ENCODE measurements around the gene FAM180A.
"Not testable (repeated sequence)": the region's sequence is repeated elsewhere in the genome, so short reads cannot be mapped to it uniquely, and the experiment has no call there.

The FAM180A gene

DNA sequence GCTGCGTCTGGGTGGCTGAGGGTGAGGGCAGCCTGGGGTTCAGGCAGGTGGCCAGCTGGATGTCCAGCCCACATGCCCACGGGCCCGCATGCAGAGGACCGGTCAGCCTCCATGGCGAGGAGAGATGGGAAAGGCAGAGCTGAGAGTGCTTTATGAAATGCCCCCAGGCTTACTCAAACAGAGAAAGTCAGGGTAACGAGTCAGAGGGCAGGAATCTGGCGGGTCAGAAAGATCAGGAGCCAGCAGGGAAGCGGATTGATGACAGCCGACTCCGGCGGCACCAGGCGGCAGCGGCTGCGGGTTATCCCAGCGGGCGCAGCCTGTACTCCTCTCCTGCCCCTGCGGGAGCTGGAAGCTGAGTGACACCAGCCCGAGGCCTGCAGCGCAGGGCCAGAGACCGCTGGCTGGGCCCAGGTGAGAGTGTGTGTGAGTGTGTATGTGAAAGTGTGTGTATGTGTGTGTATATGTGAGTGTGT lies 34.0 kb downstream of the FAM180A start:
- DNase-seq (ENCODE audit: low read depth, low spot score): peak; percentile 58

DNA sequence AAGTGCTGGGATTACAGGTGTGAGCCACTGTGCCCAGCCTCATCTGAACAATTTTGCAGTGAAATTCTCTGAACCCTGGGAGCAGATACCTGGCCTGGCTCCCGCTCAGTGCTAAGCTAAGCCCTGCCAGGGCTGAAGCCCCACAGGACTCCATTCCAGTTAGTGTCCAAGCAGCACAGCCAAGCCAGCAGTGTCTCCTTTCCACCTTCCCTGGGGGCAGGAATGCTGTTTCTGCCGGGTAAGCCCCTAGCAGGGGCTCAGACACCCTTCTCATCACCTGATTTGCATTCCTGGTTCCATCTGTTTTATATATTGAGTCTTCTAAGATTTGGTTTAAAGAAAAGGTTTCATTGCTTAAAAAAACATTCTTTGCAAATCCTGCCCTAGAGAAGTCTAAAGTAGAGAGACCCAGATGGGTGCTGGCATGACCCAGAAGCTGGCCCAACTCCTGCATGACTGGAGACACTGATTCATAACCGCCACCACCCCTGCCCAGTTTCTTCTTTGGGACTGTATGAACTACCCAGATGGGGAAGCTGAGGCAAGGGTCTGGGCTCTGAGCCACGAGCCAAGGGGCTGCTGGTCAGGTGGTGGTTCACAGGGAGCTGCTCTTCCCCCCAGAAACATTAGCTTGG lies 34.7 kb downstream of the FAM180A start:
- no peak for DNase-seq (ENCODE audit: low read depth, low spot score)

DNA sequence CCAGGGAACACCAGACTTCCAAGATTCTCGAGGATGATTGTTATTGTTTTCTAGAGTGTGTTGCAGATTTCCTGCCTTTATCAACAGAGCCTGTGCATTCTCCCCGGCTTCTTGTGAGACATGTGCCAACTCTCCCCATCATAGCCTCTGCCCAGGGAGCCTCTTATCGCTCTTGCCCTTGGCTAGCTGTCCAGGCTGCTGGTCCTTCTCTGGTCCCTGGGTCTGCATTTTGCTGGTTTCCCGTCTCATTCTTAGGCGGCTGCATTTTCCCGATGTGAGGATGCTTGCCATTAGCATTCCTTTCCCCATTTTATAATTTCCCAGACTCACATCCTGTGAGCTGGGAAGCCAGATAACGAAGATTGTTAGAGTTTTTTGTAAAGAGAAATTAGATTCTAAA lies 35.8 kb downstream of the FAM180A start:
- no peak for DNase-seq (ENCODE audit: low read depth, low spot score)

DNA sequence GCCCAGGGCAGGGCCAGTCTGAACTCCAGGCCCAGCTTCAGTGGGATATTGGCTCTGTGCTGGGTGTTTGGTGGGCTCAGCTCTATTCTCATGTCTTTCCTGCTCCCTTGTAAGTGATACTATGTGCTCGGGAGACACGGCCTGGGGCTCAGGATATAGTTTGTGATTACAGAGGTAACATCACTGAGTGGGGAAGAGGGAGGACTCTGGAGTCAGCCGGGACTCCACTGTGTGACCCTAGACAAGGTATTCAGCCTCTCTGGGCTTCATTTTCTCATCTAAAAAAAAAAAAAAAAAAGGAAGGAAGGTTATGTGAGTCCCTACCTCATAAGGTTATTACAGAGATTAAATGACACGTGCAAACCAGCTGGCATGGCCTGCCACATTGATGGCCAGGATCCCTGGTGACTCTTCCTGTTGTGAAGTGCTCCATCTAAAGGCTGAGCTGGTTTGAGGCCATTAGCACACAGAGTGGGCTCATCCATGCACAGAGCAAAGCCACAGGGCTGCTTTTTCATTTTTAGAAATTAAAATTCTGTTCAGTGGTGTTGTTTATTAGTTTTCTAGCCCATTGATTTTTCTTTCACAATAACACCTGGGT lies 36.3 kb downstream of the FAM180A start:
- DNase-seq (ENCODE audit: low read depth, low spot score): no peak

DNA sequence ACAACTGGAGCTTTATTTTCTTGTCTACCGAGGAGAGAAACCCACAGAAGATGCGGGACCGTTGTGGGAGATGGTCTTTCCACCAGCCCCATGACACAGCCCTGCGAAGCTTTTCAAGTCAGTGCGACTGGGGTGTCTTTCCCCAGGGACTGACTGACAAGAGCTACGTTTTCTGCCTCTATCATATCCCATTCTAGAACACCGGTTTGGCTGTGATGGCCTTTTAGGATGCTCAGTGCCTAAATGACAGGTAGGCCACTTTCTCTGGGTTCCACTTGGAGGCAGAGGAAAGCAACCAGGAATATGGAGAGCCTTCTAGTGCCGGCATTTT lies 37.5 kb downstream of the FAM180A start:
- DNase-seq (ENCODE audit: low read depth, low spot score): no peak

DNA sequence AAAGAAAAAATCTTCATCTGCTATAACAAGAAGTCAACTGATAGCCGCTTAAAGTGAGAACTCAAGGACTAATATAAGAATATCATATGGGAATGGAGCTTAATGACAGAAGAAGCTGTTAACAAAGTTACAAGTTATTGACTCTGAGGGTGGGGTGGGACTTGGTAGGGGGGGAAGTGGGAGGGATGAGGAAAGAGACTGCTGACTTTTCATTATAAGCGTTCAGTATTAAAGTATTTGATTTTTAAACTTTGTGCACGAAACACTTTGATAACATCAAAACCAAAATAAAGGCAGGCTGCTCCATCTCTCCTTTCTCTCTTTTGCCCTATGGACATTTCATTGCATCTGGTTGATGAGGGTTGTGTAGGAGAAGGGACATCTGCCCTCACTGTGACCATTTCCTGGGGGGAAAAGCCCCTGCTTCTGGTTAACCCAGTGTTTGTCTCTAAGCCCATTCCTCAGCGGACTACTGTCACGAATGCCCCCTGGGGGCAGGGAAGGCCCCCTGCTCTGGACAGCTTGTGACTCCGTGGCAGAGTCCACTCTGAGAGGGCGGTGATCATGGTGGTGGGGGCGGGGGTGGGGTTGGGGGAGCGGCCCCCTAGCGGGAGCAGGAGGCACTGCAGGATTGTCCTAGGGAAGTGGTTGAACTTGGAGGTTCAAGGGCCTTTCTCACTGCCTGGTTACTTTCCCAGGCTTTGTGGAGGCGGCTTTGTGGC lies 38.0 kb downstream of the FAM180A start:
- no peak for DNase-seq (ENCODE audit: low read depth, low spot score)

DNA sequence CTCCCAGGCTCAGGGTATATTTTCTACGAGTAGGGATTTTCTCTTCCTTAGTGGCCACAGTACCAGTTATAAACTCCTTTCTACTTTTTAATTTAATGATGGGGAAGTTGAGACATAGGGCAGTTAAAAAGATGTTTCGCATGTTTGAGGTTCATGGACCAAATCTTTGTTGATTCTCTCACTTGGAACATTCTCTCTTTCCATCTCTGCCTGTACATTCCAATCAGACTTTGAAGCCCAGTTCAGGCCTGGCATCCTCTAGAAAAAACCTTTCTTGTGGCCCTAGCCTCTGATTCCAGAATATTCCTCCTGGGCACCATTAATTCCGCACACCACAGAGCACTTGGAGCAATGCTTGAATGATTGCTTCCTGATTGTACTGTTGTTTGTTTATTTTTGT lies 39.1 kb downstream of the FAM180A start:
- no peak for DNase-seq (ENCODE audit: low read depth, low spot score)

DNA sequence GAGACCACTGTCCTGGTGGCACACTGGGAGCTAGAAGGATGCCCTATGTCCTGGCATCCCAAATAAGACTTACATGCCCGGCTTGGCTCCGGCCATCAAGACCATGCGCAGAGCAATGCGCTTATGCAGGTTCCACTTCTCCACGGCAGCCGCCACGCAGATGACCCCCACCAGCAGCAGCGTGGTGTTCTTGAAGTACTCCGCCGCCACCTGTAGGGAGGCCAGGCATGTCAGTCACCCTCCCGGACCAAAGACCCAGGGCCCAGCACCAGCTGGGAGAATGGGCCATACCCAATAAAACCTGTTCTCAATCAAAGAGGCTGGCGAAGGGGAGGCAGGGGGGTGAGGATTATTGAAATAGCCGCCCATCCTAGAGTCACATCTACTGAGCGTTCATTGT lies 40.6 kb downstream of the FAM180A start:
- DNase-seq (ENCODE audit: low read depth, low spot score): no peak

DNA sequence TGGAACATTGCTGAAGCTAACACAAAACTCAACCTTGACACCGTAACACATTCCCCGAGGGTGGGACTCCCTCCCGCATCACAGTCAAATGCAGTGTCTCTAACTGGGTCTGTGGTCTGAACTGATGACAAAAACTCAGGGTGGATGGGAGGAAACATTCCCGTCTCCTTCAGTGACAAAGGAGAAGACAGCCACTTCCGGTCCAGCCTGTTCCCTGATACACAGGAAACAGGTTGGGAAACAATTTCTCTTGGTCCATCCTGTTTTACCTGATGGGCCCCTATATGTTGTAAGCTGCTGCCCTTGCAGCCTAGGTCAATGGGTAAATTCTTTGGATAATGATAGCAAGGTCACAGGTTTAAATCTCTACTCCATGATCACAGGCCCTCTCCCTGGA lies 41.0 kb downstream of the FAM180A start:
- no peak for DNase-seq (ENCODE audit: low read depth, low spot score)

DNA sequence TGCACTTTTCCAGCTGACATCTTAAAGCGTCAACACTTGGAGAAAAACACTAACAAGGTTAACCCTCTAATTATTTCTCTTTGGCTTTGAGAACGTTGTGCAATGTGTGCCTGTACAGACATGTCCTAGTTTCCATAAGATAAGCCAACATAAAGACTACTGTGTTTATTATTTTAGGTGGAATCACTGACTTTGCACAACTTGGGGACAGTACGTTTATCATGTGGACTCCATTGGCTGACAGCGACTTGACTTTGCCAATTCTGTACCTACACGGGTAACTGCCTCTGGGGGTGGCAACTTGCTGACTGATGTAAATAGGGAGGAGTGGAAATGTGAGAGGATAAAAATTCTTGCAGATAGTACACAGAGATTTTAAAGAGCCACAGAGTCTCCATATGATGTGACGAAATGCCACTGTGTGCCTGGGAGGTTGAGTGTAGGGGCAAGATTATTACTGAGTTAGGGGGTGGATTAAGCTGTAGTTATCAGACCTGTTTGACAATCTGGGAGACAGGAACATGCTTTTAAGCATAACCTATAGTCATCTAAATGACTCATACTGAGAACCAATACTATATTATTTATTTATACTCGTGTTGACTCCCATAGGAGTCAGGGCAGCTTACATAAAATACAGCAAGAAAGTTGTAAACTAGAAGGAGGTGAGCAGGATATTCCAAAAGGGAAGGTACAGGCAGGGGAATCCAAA lies 41.6 kb downstream of the FAM180A start:
- DNase-seq (ENCODE audit: low read depth, low spot score): no peak

DNA sequence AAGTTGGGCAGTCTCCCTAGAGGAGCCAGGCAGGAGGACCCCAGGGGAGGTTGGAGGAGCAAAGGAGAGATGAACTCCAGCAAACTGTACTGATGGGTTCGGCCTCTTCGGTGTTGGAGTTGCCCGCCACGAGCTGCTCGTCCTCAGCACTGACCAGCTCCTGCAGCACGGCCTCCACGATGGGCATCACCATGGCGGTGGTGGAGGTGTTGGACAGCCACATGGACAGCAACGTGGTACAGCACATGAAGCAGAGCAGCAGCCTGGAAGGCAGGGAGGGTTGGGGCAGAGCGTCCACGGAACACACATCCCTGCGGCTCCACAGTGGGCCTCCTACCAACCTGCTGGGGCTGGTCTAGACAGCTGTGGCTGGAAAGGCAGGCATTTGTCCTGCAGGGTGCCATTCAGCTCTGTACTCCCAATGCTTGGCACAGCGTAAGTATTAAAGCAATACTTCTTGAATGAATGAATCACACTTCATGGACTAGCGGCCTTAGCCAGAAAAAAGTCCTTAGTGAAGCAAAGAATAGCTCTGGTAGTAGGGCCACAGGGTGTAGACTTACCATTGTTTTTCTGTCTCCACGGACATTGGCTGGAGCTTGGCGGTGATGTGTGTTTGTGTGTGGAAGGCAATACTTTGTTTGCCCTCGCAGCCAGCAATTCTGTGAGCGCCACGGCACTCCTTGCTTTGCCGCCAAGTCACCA lies 42.4 kb downstream of the FAM180A start:
- no peak for DNase-seq (ENCODE audit: low read depth, low spot score)

DNA sequence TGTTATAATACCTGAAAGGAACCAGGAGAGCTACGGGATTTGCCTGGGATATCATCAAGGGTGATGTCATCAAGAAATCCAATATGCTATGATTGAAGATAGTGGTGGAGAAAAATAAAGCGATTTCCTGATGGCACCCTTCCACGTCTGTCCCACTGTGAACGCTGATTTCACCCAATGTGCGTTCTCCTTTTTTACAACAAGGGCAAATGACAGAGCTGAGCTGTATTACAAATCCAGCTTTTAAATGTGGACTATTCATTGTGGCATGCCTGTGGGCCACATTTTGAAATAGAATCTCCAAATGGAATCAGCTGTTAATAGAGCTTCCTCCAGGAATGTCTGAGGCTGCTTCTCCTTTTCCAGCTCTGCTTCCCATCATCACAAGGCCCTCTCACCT lies 43.9 kb downstream of the FAM180A start:
- no peak for DNase-seq (ENCODE audit: low read depth, low spot score)

DNA sequence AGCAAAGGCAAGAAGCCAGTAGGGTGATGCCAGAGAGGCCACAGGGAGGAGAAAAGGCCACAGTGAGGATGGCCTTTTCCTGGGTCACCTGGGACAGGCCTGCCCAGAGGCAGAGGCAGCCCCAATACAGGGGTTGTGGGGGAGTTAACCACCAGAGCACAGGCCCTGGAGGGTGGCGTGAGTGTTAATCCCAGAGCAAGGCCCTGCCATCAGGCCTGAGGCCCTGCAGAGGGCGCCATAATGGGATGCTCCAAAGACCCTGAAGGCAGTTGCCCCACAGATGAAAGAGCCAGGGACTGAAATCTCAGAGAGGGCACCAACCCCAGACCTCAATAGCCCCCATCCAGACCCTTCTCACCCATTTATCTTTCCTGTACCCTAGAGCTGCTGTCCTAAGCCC lies 44.5 kb downstream of the FAM180A start:
- no peak for DNase-seq (ENCODE audit: low read depth, low spot score)

DNA sequence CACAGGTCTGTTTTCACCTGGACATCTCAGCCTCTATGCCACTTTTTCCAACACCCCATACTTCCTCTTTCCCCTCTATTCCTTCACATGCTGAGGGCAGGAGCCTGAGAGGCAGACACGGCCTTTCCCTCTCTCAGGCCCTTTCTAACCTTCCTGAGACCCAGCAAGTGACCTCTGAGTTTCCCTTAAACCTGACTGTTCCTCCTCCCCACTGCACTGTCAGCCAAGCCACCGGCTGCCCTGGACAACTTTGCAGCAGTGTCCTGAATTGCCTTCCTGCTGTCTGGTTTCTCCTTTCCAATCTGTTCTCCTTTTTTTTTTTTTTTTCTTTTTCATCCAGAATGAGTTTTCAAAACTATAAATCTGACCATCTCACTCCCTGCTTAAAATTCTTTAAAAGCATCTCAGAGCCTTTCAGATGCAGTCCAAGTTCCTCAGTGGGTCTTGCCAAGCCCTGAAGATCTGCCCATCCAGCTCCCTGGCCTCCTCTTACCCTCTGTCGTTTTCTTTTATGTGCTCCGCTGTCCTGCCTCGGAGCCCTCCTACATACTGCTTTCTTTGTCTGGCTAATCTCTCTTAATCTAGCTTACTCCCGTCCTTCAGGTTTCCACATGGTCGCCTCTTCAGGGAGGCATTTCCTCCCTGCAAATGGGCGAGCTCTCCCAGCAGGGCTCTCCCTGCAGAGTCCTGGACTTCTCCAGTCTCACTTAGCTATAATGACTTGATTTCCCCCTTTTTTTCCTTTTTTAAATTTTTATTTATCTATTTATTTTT lies 51.1 kb downstream of the FAM180A start:
- DNase-seq (ENCODE audit: low read depth, low spot score): no peak

DNA sequence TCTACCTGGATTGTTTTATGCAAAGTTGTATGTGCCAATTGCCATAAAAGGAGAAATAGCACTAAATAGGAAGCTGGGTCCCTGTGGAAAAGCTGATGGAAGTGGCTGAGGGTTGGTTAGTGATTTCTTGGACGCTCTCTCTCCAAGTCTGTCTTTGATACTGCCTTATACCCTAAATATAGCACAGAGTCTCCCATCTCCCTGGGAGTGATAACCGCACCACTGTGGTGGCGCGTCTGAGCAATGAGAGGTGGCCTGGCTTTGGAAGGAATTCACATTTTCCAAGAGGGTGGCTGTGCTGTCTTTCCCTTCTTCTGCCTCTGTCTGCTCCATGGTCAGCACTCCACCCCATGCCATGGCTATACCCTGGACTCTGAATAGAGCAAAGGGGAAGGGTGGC lies 55.1 kb downstream of the FAM180A start:
- no peak for DNase-seq (ENCODE audit: low read depth, low spot score)

DNA sequence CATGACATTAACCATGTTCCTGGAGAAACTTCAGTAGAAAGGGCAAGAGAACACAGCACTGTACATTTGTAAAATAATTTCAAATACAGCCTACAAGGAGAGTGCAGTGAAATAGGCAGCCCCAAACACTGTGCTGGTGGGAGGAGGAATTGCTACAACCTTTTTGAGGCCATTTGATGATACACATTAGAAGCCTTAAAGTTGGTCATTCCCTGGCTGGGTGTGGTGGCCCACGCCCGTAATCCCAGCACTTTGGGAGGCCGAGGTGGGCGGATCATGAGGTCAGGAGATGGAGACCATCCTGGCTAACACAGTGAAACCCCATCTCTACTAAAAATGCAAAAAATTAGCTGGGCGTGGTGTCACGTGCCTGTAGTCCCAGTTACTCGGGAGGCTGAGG lies 56.0 kb downstream of the FAM180A start:
- DNase-seq (ENCODE audit: low read depth, low spot score): not testable (repeated sequence)

DNA sequence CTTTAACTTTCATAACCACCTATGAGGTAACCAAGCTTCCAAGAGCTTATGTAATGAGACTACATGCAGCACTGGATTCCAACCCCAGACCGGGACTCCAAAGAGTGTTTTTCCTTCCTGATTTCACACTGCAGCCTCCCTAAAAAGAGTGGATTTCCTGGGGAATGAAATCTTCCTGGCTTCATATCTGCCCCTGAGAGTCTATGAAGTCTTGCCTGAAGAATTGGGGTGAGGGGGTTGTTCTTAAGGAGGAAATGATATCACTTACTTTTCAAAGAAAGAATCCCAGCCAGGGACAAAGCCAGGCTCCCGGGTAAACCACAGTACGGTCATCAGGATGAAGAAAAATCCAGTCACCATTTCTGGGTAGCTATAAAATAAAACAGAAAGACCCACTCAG lies 56.6 kb downstream of the FAM180A start:
- no peak for DNase-seq (ENCODE audit: low read depth, low spot score)

DNA sequence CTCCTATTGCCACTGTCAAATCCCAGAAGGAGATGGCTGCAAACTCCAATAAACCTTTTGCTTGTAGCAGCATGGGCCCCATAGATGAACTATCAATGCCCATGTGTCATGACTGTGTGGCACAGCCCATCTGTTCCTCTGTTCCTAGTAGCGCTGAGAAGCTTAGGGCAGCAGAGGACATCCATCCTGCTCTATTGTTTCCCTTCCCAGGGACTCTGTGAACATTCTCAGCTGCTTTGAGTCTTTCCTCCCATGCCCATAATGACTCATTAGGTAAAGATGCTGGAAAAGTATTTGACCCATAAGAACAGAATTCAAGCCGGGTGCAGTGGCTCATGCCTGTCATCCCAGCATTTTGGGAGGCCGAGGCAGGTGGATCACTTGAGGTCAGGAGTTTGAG lies 58.0 kb downstream of the FAM180A start:
- DNase-seq (ENCODE audit: low read depth, low spot score): no peak

DNA sequence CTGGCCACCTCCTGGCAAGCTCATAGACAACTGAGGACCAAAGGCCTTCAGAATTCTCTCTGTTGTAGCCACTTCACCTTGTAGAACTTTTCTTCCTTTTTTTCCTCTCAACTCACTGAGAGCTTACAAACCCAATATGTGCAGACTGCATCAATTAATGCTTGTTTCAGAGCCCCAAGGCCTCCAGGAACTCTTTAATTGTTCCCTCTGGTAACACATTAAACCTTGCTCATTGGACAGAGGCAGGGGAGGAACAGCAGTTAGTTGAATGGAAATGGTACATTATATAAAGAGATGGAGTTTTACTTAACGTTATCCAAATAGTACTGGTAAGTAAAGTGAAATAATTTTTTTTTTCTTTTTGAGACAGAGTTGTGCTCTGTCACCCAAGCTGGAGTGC lies 61.1 kb downstream of the FAM180A start:
- no peak for DNase-seq (ENCODE audit: low read depth, low spot score)

DNA sequence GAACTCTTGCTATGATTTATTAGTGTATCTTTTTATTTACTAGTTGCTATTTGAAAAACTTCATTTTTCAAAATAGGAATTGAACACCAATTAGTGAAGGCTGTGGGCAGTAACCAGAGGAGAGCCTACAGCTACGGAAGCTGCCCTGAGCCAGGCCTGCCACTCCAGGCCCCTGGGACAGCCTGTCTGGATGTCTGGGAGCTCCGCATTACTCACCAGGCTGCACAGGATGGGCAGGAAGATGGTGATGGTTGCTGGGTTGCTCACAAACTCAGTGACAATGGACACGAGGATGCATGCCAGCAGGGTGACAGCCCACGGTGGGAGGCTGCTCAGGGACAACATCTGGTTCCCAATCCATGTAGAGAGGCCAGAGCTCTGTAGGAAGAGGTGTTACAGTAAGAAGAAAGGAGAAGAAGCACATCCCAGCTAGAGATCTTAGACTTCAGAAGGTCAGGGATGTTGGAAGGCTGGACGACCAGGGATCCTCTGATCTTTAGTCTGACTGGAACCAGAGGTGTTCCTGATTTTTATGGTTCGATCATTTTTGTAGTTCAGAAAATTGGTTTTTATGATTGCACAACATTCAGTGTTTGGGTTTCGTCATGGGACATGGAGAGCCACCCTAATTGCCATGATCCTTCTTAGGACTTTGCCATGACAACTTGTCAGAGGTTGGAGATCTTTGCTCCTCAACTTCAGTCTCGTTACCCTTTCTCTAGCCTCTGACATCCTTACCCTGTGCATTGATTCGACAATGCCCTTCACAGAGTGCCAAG lies 63.1 kb downstream of the FAM180A start:
- no peak for DNase-seq (ENCODE audit: low read depth, low spot score)
